A673 (cell line): ENCODE results near the gene NPHS2. TPM values are rescaled to one million over a fixed set of nuclear protein-coding genes. Genes with fewer than 3 reads are reported as not detected.

Source experiments
- BruUV-seq: library from RNA; stranded (reverse); fragments of 400-500 nt; replicated peaks from 2 replicates; lab custom pipeline; 2021; lab: Mats Ljungman, UMichigan
- CTCF ChIA-PET: fragments of 300-600 bp; sonication (Branson Sonifier 250); formaldehyde crosslinking; loops from one replicate; lab custom pipeline; 2022; ENCODE audit warnings: antibody characterized with exemption; lab: Charles Lee
- POLR2A ChIA-PET: fragments of 300-600 bp; sonication (Branson Sonifier 250); formaldehyde crosslinking; loops from one replicate; lab custom pipeline; 2022; ENCODE audit warnings: antibody characterized with exemption; ENCODE audit not compliant: low non-redundant PET; lab: Charles Lee
- DNase-seq: peaks from one replicate; pipeline ENCODE4 v3.0.0-alpha.2; 2015; ENCODE audit warnings: low spot score
- H3K27ac ChIP-seq: fragments of 200-600 bp; sonication (generic); 2 replicates; pipeline ENCODE4 v1.5.1; 2016; ENCODE audit warnings: mixed run types, low read depth, mild to moderate bottlenecking, mixed read lengths, antibody characterized with exemption, low read length; ENCODE audit not compliant: poor library complexity, severe bottlenecking
- H3K27me3 ChIP-seq: fragments of 200-600 bp; sonication (generic); replicated peaks from 2 replicates; pipeline ENCODE4 v1.6.1; 2017; ENCODE audit warnings: mixed run types, low read depth, mild to moderate bottlenecking, mixed read lengths, antibody characterized with exemption, low read length; ENCODE audit not compliant: insufficient read depth, poor library complexity
- H3K36me3 ChIP-seq: fragments of 200-600 bp; sonication (generic); 2 replicates; pipeline ENCODE4 v1.6.1; 2016; ENCODE audit warnings: mixed run types, mild to moderate bottlenecking, mixed read lengths, antibody characterized with exemption, low read length; ENCODE audit not compliant: insufficient read depth, poor library complexity, severe bottlenecking
- H3K4me1 ChIP-seq: fragments of 200-600 bp; sonication (generic); 2 replicates; pipeline ENCODE4 v1.6.1; 2017; ENCODE audit warnings: mixed run types, mild to moderate bottlenecking, mixed read lengths, antibody characterized with exemption, low read length; ENCODE audit not compliant: insufficient read depth, poor library complexity, severe bottlenecking
- H3K4me3 ChIP-seq: fragments of 200-600 bp; sonication (generic); 2 replicates; pipeline ENCODE4 v1.5.1; 2016; ENCODE audit warnings: low read depth, mixed run types, mild to moderate bottlenecking, mixed read lengths, low read length; ENCODE audit not compliant: poor library complexity, severe bottlenecking
- H3K9me3 ChIP-seq: fragments of 200-600 bp; sonication (generic); 2 replicates; pipeline ENCODE4 v1.6.1; 2016; ENCODE audit warnings: mixed run types, low read depth, mild to moderate bottlenecking, mixed read lengths, antibody characterized with exemption, low read length; ENCODE audit not compliant: poor library complexity, severe bottlenecking
- CTCF ChIP-seq: fragments of 300-800, 200-600 bp; sonication (generic); conservative IDR thresholded peaks from 2 replicates; pipeline ENCODE4 v1.5.1; 2017; ENCODE audit warnings: low read depth, mild to moderate bottlenecking, antibody characterized with exemption, low read length, moderate library complexity, mixed read lengths
- EZH2 ChIP-seq: fragments of 200-600 bp; sonication (generic); IDR thresholded peaks from 2 replicates; pipeline ENCODE4 v1.6.1; 2017; ENCODE audit warnings: borderline replicate concordance, low read depth, mild to moderate bottlenecking, mixed read lengths, antibody characterized with exemption, low read length; ENCODE audit not compliant: poor library complexity, severe bottlenecking
- intact Hi-C: fragments of 100-400 bp; cut with micrococcal nuclease; formaldehyde crosslinking; loops from one replicate; pipeline ENCODE4 v1.10.0; 2022; ENCODE audit not compliant: unreplicated experiment
- total RNA-seq: library from RNA; stranded (reverse); gene quantifications from 2 replicates; pipeline ENCODE4 v1.2.3, GENCODE V29; 2021

NPHS2 gene
- total RNA-seq, 1 experiment from 2014 or later: not detected

- Histone ChIP-seq H3K4me3 (no peak overlapping the region), H3K4me1 (no peaks in the 10 kb centered on the region), H3K27me3 (peaks cover 65% of the 10 kb centered on the region), H3K36me3 (no peaks in the 10 kb centered on the region), H3K27ac (no peak overlapping the region), H3K9me3 (no peaks in the 10 kb centered on the region)
- intact Hi-C loops: loop anchor here (10.0 kb wide), 1 partner anchor 226 kb away; no protein-coding TSS in a partner anchor
- TF ChIP-seq EZH2: no peak
- no peak for TF ChIP-seq CTCF
- DNase-seq: no peak
- POLR2A ChIA-PET: no interaction called here
- CTCF ChIA-PET: no interaction called here
- BruUV-seq: no TSS peak
Measured at GRCh38 chr1:179588425-179589024, 12.8 kb upstream of the NPHS2 start.

GRCh38 chr1:179587336-179587735 lies 11.6 kb upstream of the NPHS2 start:
- intact Hi-C loops: loop anchor here (10.0 kb wide), 1 partner anchor 227 kb away; no protein-coding TSS in a partner anchor

GRCh38 chr1:179586107-179586823 lies 10.5 kb upstream of the NPHS2 start:
- Histone ChIP-seq H3K4me3 (peak overlapping the region; percentile 28), H3K4me1 (no peaks in the 10 kb centered on the region), H3K36me3 (no peaks in the 10 kb centered on the region), H3K27me3 (peaks cover 46% of the 10 kb centered on the region), H3K9me3 (no peaks in the 10 kb centered on the region), H3K27ac (no peak overlapping the region)
- BruUV-seq: no TSS peak
- peak; percentile 61 for DNase-seq
- POLR2A ChIA-PET: no interaction called here
- TF ChIP-seq CTCF (peak; percentile 64), EZH2 (no peak)
- CTCF ChIA-PET: interaction anchor here (0.5 to 1.3 kb wide), 4 partner anchors 14 to 1534 kb away, joined by 3 to 7 read pairs (median 4); no protein-coding TSS in a partner anchor
- intact Hi-C loops: loop anchor here (10.0 kb wide), 1 partner anchor 229 kb away; no protein-coding TSS in a partner anchor

More at GRCh38 chr1:179587336-179587735, 11.6 kb upstream of the NPHS2 start:
- Histone ChIP-seq H3K27ac (no peak overlapping the region), H3K4me1 (no peaks in the 10 kb centered on the region), H3K4me3 (no peak overlapping the region), H3K9me3 (no peaks in the 10 kb centered on the region), H3K27me3 (peaks cover 57% of the 10 kb centered on the region), H3K36me3 (no peaks in the 10 kb centered on the region)
- CTCF ChIA-PET: no interaction called here
- BruUV-seq: no TSS peak
- DNase-seq: no peak
- POLR2A ChIA-PET: no interaction called here
- TF ChIP-seq EZH2 (no peak), CTCF (no peak)
